HuH-7.5 (cell line): ENCODE data around the gene ATRNL1.

ENCODE experiments used
- DNase-seq: peaks from one replicate; pipeline ENCODE4 v3.0.0; 2011; ENCODE audit warnings: low spot score

ATRNL1 gene

DNA sequence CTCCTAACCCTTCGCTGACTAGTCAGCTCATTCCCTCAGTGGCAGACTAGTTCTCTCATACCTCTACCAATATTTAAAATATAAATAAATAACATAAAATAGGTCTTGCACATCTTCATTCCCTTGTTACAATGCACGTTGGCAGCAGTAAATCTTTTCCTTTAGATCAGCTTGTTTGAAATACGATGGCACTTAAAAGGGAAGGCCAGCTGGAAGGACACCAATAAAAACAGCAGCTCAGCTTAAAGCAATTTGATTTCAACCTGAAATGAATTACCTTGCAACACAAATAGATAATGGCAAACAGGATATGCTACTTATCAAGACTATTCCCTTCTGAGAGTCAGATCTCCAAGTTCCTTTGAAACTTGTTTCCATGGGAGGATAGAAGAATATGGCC is 858.1 kb downstream of the ATRNL1 start:
- DNase-seq: no peak

DNA sequence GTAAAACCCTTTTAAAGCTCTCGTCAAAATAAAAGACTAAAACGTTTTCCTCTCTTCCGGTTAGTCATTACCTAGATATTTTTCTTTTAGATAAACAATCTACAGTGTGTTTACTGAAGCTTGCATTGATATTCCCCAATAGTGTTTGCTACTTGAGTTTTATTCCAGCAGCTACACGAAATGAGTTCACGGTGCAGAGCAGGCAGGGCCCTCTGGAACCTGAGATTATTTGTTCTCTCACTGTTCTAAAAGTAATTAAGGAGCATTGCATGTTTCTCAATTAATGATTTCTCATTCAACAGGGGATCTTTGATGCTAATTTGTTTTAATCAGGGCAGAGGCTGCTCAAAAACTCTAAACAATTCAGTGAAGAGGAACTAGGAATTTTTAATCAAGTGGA is 860.1 kb downstream of the ATRNL1 start:
- no peak for DNase-seq

DNA sequence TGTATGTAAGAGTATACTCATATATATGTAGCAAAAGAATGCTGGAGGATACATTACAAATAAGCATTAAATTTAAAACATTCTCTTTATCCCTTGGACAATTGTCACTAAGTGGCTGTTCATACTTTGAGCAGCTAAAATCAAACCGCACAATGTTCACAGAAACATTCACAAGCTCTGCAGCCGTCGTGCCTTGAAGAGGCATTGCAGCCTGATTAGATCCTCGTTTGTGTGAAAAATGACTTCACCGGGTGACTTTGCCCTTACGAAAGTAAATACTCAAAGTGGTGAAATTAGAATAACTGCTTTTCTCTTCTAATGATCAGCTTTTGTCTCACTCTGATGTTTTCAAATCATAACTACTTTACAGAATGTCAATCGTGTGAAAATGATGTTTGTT is 860.8 kb downstream of the ATRNL1 start:
- DNase-seq: no peak

DNA sequence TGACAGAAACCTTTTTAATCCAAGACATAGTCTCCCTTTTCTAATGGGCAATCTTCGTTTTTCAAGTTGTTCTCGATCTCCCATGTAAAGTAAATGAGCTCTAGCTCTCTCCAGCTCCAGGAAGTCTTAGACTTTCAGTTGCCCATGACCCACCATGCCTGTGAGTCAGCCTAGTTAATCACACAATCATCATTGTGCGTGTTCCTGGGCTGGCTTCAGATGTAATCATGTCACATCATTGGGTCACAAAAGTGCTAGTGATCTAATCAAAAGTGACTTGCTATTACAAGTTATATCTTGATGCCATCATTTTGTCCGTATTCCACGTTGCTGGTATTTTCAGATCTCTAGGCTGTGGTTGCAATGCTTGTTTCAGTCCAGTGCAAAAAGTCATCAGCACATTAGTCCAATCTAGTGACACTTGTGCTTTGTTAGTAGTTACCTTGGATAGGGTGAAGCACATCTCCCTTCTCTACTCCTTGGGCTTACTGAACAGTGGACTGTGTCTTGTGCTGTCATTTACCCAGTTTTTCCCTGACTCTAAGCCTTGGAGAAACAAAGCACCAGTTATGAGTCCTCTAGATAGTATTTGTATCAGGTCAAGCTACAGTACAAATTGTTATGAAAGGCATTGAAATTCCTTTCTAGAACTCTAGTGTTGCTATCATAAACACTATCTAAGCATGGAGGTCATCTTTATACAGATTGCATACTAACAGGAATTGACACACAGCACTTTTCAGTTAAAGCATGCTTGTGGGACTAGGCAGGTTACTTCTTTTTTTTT is 863.3 kb downstream of the ATRNL1 start:
- DNase-seq: no peak

DNA sequence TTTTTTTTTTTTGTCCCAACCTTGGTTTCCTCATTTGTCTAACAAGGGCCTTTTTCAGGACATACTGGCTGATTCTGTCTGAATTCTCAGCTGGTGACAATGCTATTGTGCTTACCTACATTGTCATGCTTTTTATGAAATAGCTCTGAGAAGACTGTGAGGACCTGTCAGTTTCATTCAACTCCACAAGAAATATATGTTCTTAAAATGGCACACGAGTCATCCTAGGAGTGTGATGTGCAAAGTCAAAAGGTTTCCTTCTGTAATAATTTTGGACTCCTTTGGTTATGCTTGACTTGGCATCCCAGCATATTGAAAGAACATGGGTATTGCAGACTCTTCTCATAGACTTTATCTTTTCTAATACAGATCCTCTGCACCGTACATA is 863.8 kb downstream of the ATRNL1 start:
- no peak for DNase-seq

DNA sequence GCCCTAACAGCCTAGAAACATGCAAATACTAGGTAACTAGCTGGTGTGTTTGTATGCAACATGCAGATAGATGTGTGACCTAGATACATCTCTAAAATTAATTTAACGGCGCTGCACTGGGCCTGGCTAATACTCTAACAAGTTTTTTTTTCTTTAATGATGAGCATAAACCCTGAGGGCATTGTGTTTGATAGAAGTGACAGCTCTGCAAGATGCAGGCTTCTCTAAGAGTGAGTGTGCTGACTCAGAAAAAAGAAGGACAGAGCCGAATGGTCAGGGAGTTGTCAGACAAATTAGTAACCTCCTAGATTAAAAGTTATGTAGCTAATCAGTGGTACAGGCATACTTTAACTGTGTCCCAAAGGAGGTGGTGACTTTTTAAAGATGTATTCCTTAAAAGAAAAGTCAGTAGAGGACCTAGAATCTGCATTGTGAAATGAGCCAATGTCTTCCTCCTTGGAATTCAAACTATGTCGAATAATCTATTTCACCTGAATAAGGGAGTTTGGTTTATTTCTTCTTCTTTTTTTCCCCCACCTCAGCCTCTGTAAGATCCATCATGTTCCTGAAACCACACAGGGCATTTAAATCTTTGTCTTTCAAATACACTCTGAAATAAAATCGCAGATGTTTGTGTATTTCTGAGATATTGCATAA is 864.7 kb downstream of the ATRNL1 start:
- no peak for DNase-seq

DNA sequence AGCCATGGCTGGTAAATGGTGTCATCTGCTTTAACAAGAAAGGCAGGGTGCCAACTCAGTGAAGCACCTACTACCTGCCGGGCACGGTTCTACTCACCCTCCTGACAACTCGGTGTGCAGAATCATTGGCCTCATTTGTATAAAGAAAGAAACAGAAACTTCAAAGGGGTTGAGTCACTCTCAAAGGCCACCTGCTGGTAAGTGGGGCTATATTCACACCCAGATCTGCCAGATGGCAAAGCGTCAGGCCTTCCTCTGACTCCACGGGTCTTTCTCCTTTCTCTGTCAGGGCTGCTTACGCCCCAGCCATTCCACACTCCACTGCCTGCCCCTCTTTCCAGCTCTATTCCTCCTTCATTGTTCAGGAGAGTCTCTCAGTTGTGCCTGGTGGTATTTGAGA is 870.7 kb downstream of the ATRNL1 start:
- no peak for DNase-seq

DNA sequence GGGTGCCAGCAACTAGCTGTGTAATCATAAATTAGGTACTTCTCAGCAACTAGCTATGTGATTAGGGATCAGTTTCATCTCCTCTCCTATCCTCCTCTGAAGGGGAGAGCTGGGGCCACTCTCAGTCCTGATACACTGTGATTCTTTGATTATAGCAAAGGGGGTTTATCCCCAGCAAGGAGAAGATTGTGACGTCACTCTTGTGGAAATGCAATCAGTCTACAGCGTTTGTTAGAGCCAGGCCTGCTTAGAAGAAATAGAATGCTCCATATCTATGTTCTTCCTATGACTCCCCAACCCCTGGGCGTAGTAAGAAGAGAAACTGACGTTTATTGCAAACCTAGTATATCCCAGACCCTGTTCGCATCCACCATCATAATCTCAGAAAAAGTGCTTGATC is 871.7 kb downstream of the ATRNL1 start:
- no peak for DNase-seq

DNA sequence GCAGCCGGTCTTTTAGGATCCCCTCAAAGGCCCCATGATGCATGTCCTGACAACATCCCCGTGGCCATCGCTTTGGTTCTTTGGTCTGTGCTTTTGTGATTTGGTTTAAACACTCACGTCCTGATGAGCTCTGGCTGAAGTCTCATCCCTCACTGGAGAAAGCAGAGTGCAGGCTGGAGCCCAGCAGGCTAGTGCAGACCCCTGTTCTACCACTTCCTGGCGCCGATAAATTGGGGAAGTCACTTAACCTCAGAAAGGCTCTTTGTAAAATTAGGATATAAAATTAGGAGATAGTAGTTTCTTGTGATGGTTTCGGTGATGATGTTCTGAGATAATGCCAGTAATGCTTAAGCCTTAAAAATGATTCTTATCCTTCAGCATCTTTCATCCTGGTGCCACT is 872.2 kb downstream of the ATRNL1 start:
- DNase-seq: no peak

DNA sequence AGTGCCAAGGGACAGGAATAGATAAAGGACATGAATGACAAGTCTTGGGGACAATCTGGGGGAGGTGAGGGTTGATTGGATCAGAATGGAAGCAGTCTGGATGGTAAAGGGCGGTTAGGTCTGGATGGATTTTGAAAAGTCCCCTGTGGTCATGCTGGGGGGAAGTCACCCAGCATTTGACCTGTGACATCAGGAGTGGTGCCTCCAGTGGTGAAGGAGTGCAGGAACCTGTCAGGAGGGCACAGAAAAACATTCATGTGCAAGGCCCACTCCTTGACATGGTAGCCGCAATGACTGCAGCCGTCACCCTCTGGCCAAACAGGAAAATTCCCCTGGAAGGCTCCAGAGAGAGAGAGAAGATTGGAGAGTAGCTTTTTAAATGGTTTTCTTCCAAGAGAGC is 875.1 kb downstream of the ATRNL1 start:
- no peak for DNase-seq

DNA sequence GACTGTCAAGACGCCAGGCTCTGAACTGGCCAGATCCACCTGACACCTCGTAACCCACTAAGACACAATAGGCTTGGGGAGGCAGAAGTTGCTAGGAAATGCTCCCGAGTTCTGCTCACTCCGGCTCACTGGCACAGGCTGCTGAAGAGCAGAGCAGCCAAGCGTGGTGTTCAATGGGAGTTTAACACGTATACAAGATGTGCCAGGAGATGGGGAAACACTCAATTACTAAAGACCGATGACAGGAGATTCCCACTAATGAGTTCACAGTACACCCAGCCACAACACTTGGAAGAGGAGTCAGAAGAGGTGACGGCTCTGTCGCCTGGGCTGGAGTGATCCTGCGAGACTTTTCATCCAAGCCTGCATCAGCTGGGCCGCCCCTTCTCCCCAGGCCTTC is 876.4 kb downstream of the ATRNL1 start:
- DNase-seq: no peak

DNA sequence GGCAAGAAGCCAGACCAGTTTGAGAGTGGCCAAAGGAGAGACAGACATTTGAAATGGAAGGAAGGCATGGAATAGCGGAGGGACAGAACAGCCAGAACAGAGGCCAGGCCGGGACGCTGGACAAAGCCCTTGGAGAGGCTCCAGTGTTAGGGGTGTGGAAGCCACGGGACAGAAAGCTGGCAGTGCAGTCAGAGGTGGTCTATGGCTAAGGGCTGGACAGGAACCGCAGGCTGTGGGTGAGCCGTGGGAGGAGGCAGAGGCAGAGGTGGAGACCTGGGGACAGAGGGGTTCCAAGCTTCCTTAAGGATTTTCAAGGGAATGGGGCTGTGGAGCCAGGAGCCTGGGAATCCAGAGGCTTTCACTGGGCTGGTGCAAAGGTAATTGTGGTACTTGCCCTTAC is 878.8 kb downstream of the ATRNL1 start:
- no peak for DNase-seq

DNA sequence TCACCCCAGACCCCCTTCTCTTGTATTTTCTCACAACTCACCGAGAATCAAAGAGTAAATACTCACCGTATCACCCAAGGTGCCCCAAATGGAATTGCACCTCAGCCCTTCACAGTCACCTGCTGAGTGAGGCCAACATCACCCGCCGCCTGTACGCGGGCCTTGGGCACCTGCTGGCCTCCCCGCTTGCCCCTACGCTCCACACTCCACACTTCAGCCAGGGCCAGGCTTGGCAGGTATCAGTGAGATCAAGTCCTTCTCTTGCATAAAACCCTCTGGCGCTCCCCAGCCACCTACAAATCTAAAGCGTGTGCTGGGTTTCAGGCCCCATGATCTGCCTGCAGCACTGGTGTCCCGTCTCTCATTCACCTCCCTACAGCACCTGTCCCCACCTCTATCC is 879.3 kb downstream of the ATRNL1 start:
- no peak for DNase-seq

DNA sequence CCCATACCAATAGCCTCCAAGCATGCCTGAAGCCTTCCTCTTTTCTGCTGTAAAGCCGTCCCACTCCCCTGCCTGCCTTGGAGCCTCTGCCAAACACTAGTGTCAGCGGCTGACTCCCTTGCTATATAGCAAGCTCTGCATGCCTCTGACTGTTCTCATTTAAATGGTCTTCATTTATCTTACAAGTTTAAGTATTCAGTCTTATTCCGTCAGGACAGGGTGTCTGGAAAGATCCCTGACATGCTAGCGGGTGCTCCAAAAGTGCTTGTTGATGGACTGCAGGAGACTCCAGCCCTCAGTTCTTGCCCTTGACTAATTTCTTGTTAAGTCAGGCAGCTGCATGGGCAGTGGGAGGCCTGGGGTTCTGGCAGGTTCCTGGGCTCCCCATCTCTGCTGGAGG is 881.2 kb downstream of the ATRNL1 start:
- DNase-seq: no peak

DNA sequence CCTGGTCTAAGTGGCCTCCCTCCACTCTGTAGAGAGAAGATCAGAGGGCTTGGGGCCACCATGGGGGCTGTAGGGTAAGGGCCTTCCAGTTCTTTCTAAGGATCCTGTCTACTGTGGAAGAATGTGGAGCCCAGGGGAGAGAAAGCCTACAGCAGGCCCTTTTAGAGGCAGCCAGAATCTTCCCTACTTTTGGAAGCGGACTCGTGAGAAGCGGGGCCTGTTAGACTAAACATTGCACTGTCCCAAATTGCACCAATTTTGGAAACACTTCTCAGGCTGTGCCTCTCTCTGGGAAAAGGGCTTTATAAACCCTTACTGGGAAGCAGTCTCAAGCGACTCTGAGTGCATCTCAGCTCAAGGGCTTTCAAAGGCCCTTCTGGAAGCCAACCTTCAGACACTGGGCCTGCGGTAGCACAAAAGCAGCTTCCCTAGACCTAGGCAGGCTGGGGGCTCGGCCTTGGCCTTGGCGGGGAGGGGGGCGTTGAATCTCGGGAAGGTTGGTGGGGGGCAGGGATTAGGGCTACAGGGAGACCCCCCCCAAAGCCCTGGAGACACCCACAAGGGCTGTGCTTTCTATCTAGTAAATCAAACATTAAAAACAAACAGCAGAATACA is 881.8 kb downstream of the ATRNL1 start:
- no peak for DNase-seq

DNA sequence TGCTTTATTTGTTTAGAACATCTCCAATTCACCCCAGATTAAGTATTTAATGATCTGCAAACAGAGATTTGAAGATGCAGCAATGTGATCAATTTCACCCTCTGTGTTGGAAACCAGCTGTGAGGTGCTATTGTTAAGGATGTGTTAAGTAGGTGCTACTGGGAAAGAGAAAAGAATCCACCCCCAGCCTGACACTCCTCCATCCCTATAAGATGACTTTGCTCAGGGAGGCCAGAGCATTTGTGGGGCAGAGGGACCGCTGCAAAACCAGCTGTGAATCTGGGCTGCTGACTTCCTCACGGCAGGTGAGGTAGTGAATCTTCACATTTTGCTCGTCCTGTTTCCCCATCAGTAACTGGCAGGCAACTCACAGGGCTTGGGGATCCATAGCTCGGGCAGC is 882.3 kb downstream of the ATRNL1 start:
- no peak for DNase-seq

DNA sequence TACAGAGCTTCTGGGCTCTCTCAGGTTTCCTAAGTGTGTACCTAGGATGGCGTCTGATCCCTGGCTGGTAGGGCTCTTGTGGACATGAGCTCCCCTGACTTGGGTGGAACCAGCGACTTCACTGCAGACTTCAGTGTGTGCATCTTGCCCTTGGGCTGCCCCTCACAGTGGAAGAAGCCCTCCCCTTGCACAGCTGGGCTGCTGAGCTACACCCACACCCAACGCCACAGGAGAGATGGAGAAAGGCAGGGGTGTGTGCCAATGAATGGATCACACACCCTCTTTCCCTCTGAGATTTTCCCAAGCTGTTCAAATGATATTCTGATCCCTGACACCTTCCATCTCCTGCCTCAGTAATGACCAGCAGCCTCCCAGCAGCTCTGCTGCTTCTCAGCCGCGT is 883.2 kb downstream of the ATRNL1 start:
- DNase-seq: no peak

DNA sequence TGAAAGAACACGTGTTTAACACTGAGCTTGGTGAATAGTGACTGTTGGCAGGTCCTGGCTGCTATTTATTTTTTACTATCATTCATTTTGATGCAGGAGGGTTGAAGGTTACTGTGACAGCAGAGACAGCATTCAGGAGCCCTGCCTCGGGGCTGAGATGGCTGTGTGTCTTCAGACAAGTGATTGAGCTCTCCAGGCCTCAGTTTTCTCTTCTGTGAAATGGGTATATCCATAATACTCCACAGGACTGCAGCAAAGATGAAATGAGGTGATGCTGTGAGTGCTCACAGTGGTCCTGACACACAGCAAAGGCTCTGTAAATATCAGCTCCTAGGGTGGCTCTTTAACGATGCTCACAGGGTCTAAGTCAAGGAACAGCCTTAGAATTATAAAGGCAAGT is 884.7 kb downstream of the ATRNL1 start:
- DNase-seq: no peak

DNA sequence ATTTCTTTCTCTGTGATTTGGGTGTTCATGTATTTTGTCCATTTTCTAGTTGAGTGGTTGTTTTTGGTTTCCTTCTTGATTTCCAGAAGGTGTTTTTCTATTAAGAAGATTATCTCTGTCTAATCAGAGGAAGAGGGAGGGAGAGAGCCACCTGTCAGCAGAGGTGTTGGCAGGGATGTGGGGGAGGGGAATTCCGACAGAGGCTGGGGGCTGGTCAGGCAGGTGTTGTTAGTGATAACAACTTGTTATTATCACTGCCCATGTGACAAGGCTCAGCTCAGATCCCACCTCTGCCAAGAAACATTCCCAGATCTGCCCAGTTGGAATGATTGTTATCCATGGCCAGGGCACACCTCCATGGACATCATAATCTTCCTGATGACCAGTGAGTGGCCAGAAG is 886.4 kb downstream of the ATRNL1 start:
- no peak for DNase-seq

DNA sequence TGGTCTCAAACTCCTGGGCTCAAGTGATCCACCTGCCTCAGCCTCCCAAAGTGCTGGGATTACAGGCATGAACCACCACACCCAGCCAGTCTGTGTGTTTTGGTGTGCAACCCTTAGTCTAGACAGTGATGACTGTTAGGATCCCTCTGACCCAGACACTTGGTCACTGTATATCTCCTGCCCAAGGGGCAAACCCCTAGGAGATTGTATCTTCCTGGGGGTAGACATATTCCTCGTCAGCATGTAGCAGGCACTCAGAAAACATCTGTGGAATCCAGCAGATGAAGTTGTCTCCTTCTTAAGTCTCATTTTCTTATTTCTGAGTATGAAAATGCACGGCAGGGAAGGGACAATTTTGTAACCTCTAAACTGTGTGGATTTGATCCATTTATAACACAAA is 887.3 kb downstream of the ATRNL1 start:
- no peak for DNase-seq

DNA sequence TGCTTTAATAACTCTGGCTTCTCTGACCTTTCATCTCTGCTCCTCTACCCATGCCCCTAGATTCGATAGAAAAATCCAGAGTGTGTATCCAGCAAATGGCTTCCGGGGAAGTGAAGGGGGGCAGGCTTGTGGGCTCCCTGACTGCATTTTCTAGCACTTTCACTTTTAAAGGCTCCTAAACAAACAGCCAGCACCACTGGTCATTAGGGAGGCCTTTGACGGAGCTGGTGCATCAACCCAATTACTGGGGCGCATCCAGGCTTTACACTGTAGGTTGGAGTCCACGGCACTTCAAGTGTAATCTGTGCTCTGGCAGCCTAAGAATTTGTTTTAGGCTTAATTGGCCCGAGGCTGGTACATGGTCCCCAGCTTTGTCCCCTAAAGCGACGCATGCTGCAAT is 887.9 kb downstream of the ATRNL1 start:
- no peak for DNase-seq

DNA sequence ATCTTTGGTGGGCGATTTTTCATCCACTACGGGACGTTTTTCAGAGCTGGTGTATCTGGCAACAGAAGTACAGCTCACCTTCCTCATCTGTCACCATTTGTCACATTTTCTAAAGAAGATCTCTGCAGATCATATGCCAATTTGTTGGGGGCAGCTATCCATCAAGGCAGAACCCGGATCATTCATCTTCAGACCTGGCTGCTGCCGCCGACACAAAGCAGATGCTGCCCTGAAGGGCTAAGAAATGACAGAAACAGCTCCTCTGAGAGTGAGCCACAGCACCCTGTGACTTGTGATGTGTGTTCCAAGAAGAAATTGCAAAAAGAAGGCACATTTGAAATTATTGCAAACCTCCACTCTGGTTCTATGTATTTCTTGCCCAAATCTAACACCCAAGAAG is 888.9 kb downstream of the ATRNL1 start:
- no peak for DNase-seq

DNA sequence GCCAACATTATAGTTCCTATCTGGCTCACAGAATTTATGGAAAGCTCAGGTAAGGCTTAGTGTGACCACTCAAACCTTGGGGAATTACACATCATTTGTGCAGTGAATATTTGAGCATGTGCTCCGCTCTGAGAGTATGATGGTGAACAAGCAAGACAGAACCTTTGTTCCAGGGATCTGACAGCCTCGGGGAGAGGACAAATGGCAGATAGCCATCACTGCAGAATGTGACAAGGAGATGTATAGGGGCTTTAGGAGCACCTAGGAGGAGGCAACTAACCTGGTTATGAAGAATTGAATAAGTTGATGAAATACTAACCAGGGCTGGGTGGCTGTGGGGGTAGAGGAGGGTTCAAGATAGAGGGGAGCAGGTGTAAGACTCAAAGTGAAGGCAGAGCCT is 889.4 kb downstream of the ATRNL1 start:
- no peak for DNase-seq

DNA sequence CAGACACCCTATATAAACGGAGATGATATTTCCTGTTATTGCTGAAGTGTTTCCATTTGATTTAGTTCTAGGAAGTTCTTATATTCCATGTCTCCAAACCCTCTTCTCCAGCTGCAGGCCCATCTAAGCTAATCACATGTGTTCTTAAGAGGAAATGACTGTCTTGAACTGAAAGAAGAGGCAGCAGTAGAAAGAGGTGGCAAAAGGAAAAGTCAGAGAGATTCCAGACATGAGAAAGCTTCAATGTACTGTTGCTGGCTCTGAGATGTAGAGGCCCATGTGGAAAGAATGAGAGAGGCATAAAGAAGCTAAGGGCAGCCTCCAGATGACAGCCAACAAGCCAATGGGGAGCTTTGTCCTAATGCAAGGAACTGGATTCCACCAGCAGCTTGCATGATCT is 892.6 kb downstream of the ATRNL1 start:
- DNase-seq: no peak
